PC-9 (cell line): ENCODE measurements around the gene RNF169. TPM values are rescaled to one million over a fixed set of nuclear protein-coding genes. Genes with fewer than 3 reads are reported as not detected.

ENCODE experiments used
- BruUV-seq: library from RNA; stranded (reverse); fragments of 400-500 nt; replicated peaks from 2 replicates; lab custom pipeline; 2021; lab: Mats Ljungman, UMichigan
- CTCF ChIA-PET: fragments of 300-600 bp; sonication (Branson Sonifier 250); formaldehyde crosslinking; loops from one replicate; lab custom pipeline; 2022; ENCODE audit warnings: antibody characterized with exemption; lab: Charles Lee
- POLR2A ChIA-PET: fragments of 300-600 bp; sonication (Branson Sonifier 250); formaldehyde crosslinking; loops from one replicate; lab custom pipeline; 2022; ENCODE audit warnings: antibody characterized with exemption; ENCODE audit not compliant: unreplicated experiment; lab: Charles Lee
- DNase-seq, 2 experiments: peaks; one replicate each; pipeline versions ENCODE4 v3.0.0 to v3.0.0-alpha.2; 2015 to 2022; ENCODE audit warnings: mixed read lengths in 1 of 2
- H2AFZ ChIP-seq: fragments of 200-600 bp; sonication (generic); 2 replicates; pipeline ENCODE4 v1.8.1; 2017; ENCODE audit warnings: antibody characterized with exemption
- H3F3A ChIP-seq: fragments of 200-600 bp; sonication (generic); 2 replicates; pipeline ENCODE4 v1.8.1; 2017; ENCODE audit warnings: antibody characterized with exemption, mild to moderate bottlenecking, low read depth; ENCODE audit not compliant: insufficient read depth
- H3K27ac ChIP-seq: fragments of 200-600 bp; sonication (generic); 2 replicates; pipeline ENCODE4 v1.6.1; 2016; ENCODE audit warnings: mixed run types
- H3K27me3 ChIP-seq: fragments of 200-600 bp; sonication (generic); 2 replicates; pipeline ENCODE4 v1.6.1; 2016; ENCODE audit warnings: low read depth, mixed run types; ENCODE audit not compliant: insufficient read depth
- H3K36me3 ChIP-seq: fragments of 200-600 bp; sonication (generic); 2 replicates; pipeline ENCODE4 v1.6.1; 2016; ENCODE audit warnings: low read depth, mixed run types
- H3K4me1 ChIP-seq: fragments of 200-600 bp; sonication (generic); replicated peaks from 2 replicates; pipeline ENCODE4 v1.6.1; 2016; ENCODE audit warnings: mixed run types; ENCODE audit not compliant: insufficient read depth
- H3K4me2 ChIP-seq: fragments of 200-600 bp; sonication (generic); 2 replicates; pipeline ENCODE4 v1.6.1; 2017; ENCODE audit warnings: mixed run types
- H3K4me3 ChIP-seq: fragments of 200-600 bp; sonication (generic); 2 replicates; pipeline ENCODE4 v1.6.1; 2016; ENCODE audit warnings: mixed run types
- H3K79me2 ChIP-seq: fragments of 200-600 bp; sonication (generic); 2 replicates; pipeline ENCODE4 v1.6.1; 2017; ENCODE audit warnings: low read depth, mixed run types
- H3K9me2 ChIP-seq: fragments of 200-600 bp; sonication (generic); 2 replicates; pipeline ENCODE4 v1.8.1; 2017; ENCODE audit warnings: mild to moderate bottlenecking; ENCODE audit not compliant: insufficient read depth
- H3K9me3 ChIP-seq: fragments of 200-600 bp; sonication (generic); 2 replicates; pipeline ENCODE4 v1.8.1; 2016; ENCODE audit warnings: low read depth; ENCODE audit not compliant: insufficient read depth
- H4K20me1 ChIP-seq: fragments of 200-600 bp; sonication (generic); 2 replicates; pipeline ENCODE4 v1.8.1; 2017; ENCODE audit not compliant: insufficient read depth
- CTCF ChIP-seq: fragments of 200-600 bp; sonication (generic); conservative IDR thresholded peaks from 2 replicates; pipeline ENCODE4 v1.6.1; 2017; ENCODE audit warnings: mixed run types, antibody characterized with exemption, mild to moderate bottlenecking, moderate library complexity
- EZH2 ChIP-seq: fragments of 200-600 bp; sonication (generic); IDR thresholded peaks from 2 replicates; pipeline ENCODE4 v1.8.0; 2017; ENCODE audit warnings: antibody characterized with exemption, low read depth
- intact Hi-C: fragments of 100-400 bp; cut with micrococcal nuclease; formaldehyde crosslinking; loops from one replicate; pipeline ENCODE4 v1.10.0; 2022; ENCODE audit not compliant: unreplicated experiment
- total RNA-seq: library from RNA; stranded (reverse); gene quantifications from 2 replicates; pipeline ENCODE4 v1.2.3, GENCODE V29; 2021

The RNF169 gene
- total RNA-seq, 1 experiment from 2014 or later = 36.5 TPM

GRCh38 chr11:74719011-74719410 lies 29.6 kb upstream of the RNF169 start:
- no peak for DNase-seq
- intact Hi-C loops = no loop called here
- H2AFZ ChIP-seq = no peak overlapping the region
- no peaks in the 10 kb centered on the region for H3K79me2 ChIP-seq
- H3K36me3 ChIP-seq = no peaks in the 10 kb centered on the region
- no peaks in the 10 kb centered on the region for H3K9me2 ChIP-seq
- no peak overlapping the region for H3K4me3 ChIP-seq
- no peaks in the 10 kb centered on the region for H3F3A ChIP-seq
- H3K9me3 ChIP-seq = no peaks in the 10 kb centered on the region
- no peaks in the 10 kb centered on the region for H4K20me1 ChIP-seq
- H3K4me2 ChIP-seq = no peak overlapping the region
- POLR2A ChIA-PET = no interaction called here
- no peak for TF ChIP-seq EZH2
- no peak for TF ChIP-seq CTCF
- no peaks in the 10 kb centered on the region for H3K4me1 ChIP-seq
- CTCF ChIA-PET = no interaction called here
- H3K27me3 ChIP-seq = no peaks in the 10 kb centered on the region; the same call in 1 of the 2 replicates
- BruUV-seq = no TSS peak
- no peak overlapping the region for H3K27ac ChIP-seq

DNA sequence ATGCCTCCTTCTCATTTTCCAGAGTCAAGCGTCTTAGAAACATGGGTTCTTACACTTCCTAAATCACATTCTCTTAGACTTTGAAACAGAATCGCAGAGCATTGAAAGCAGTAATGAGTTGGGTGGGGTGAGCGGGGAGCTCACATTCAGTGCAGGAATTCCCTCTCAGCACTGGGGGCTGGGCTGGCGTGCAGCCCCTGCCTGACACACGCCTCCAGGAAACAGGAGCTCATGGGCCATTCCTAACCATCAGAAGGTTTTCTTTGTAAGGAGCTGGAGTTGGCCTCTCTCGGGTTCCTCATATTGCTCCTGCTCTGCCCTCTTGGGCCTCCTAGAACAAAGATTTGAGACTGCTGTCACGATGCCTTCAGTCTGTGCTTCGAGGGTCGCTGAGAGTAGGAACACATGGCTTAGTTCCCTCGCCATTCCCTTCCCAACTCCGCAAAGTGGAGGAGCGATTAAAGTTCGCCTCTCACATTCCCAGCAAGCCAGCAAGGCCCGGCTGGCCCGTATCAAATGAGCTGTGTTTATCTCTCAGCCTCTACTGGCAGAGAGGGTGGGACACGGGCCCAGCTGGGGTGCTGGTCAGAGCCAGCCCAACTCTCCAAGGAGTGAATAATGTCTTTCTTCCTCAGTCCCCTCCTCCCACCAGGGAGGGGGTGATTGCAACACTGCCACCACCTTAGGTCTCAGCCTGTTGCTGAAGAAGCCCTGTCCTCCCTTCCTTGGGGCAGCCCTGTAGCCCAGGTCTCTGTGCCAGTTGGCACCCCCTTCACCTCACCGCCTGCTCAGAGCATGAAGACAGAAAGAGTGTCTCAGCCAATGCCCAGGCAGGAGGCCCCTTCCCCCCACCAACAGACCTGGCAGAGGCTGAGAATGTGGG lies 27.8 kb upstream of the RNF169 start:
- Histone ChIP-seq H2AFZ (no peak overlapping the region), H3K27ac (no peak overlapping the region), H4K20me1 (no peaks in the 10 kb centered on the region), H3K4me1 (no peaks in the 10 kb centered on the region), H3K36me3 (no peaks in the 10 kb centered on the region), H3K4me2 (no peak overlapping the region), H3K4me3 (no peak overlapping the region), H3K27me3 (peaks cover 4% of the 10 kb centered on the region; the same call in 1 of the 2 replicates), H3K79me2 (no peaks in the 10 kb centered on the region), H3K9me2 (no peaks in the 10 kb centered on the region), H3F3A (no peaks in the 10 kb centered on the region), H3K9me3 (no peaks in the 10 kb centered on the region)
- no TSS peak for BruUV-seq
- ChIA-PET POLR2A (interaction anchor here (0.5 to 0.6 kb wide), 2 partner anchors 95 to 242 kb away, joined by 5 read pairs; no protein-coding TSS in a partner anchor), CTCF (no interaction called here)
- no peak for DNase-seq
- TF ChIP-seq EZH2 (no peak), CTCF (no peak)
- intact Hi-C loops = no loop called here

DNA sequence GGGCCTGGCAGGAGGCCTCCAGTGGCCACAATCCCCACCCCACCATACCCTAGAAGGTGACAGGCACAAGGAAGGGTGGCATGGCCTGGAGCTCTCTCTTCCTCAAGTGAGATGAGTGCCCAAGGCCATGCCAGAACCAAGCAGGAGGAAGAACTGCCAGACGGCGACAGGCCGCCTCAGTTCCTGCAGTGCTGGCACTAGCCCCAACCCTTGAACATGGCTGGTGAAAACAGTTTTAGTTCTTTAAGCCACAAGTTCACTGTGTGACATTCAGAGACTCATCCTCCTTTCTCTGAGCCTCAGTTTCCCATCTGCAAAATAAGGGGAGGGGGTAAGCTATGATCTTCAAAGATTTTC lies 27.2 kb upstream of the RNF169 start:
- H3K27me3 ChIP-seq = peaks cover 4% of the 10 kb centered on the region; the same call in 1 of the 2 replicates
- BruUV-seq = no TSS peak
- POLR2A ChIA-PET = interaction anchor here (0.5 kb wide), 1 partner anchor 241 kb away, joined by 5 read pairs; no protein-coding TSS in a partner anchor

More for the DNA sequence above, 27.2 kb upstream of the RNF169 start:
- no peak for DNase-seq
- Histone ChIP-seq H3K27ac (no peak overlapping the region), H3K36me3 (no peaks in the 10 kb centered on the region), H3K4me3 (no peak overlapping the region), H3K4me1 (no peaks in the 10 kb centered on the region), H4K20me1 (no peaks in the 10 kb centered on the region), H3K4me2 (no peak overlapping the region), H3K9me3 (no peaks in the 10 kb centered on the region), H3K9me2 (no peaks in the 10 kb centered on the region), H2AFZ (no peak overlapping the region), H3K79me2 (no peaks in the 10 kb centered on the region), H3F3A (no peaks in the 10 kb centered on the region)
- no peak for TF ChIP-seq CTCF
- CTCF ChIA-PET = interaction anchor here (1.2 kb wide), 1 partner anchor 22 kb away, joined by 3 read pairs; no protein-coding TSS in a partner anchor
- intact Hi-C loops = no loop called here
